Suprapubic skin (tissue), 4 donors: ENCODE results near the gene ADK. TPM values are rescaled to one million over a fixed set of nuclear protein-coding genes. Genes with fewer than 3 reads are reported as not detected.
"Not testable (repeated sequence)": the region's sequence is repeated elsewhere in the genome, so short reads cannot be mapped to it uniquely, and the experiment has no call there.

Source experiments
- DNase-seq, 2 donors: peaks; one replicate each; pipeline ENCODE4 v3.0.0-alpha.2; 2019; ENCODE audit warnings: low spot score in 2 of 2
- H3K27ac ChIP-seq: fragments of 200-600 bp; sonication (generic); one replicate; pipeline ENCODE4 v1.5.1; 2019
- H3K27me3 ChIP-seq: fragments of 200-600 bp; sonication (generic); one replicate; pipeline ENCODE4 v1.5.1; 2019
- H3K36me3 ChIP-seq: fragments of 200-600 bp; sonication (generic); one replicate; pipeline ENCODE4 v1.5.1; 2019
- H3K4me1 ChIP-seq: fragments of 200-600 bp; sonication (generic); one replicate; pipeline ENCODE4 v1.5.1; 2019
- H3K4me3 ChIP-seq: fragments of 200-600 bp; sonication (generic); one replicate; pipeline ENCODE4 v1.5.1; 2019; ENCODE audit warnings: mild to moderate bottlenecking
- H3K9me3 ChIP-seq: fragments of 200-600 bp; sonication (generic); one replicate; pipeline ENCODE4 v1.5.1; 2019
- CTCF ChIP-seq, 2 donors: fragments of 200-600 bp in 1 of 2; fragments of 450-650 bp in 1 of 2; sonication (generic) in 1 of 2; IDR thresholded peaks; one replicate each; pipeline ENCODE4 v1.5.1; 2016 to 2019; ENCODE audit warnings: antibody characterized with exemption in 2 of 2, mild to moderate bottlenecking in 1 of 2, moderate library complexity in 1 of 2
- EP300 ChIP-seq: sonication (generic); formaldehyde crosslinking; IDR thresholded peaks from one replicate; pipeline ENCODE4 v1.6.1; 2017; ENCODE audit warnings: antibody characterized with exemption
- POLR2A ChIP-seq, 2 donors: fragments of 450-650 bp; IDR thresholded peaks; one replicate each; pipeline ENCODE4 v1.6.1; 2017; ENCODE audit warnings: antibody characterized with exemption in 2 of 2, mild to moderate bottlenecking in 2 of 2, moderate library complexity in 2 of 2
- POLR2AphosphoS5 ChIP-seq, 3 donors: sonication (generic); formaldehyde crosslinking; IDR thresholded peaks; one replicate each; pipeline ENCODE4 v1.6.1; 2017; ENCODE audit warnings: antibody characterized with exemption in 3 of 3
- WGBS: methylation state at CpG from one replicate; pipeline ENCODE4 v1.1.5; 2018; 5-methylcytosine and 5-hydroxymethylcytosine counted together
- total RNA-seq, 4 donors: library from RNA; depleted of rRNA; stranded (reverse); fragments of >200 nt; gene quantifications; one replicate each; pipeline ENCODE4 v1.1.0, GENCODE V29; 2016

The ADK gene
- total RNA-seq, 4 donors from 2014 or later = 33.0 to 57.3 (median 48.0) TPM

DNA sequence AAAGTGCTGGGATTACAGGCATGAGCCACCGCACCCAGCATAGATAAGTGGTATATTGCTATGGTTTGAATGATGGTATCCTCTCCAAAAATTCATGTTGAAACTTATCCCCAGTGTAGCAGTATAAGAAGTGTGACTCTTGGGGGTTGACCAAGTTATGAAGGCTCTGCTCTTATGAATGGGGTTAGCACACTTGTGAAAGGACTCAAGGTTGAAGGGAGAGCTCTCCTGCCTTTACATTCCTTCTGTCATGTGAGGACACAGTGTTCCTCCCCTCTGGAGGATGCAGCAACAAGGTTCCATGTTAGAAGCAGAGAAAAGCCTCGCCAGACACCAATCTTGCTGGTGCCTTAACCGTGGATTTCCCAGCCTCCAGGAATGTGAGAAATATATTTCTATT, 58.0 kb downstream of the ADK start:
- Histone ChIP-seq H3K4me3 (no peak overlapping the region), H3K9me3 (no peaks in the 10 kb centered on the region), H3K4me1 (peaks cover 29% of the 10 kb centered on the region), H3K27ac (no peak overlapping the region), H3K27me3 (no peaks in the 10 kb centered on the region), H3K36me3 (no peaks in the 10 kb centered on the region)
- DNase-seq = no peak
- 77% methylated on average over 3 of the region's 3 CpGs for WGBS
- no peak for TF ChIP-seq POLR2AphosphoS5 (IDR thresholded peaks at IDR 0.05)
- no peak for TF ChIP-seq CTCF (IDR thresholded peaks at IDR 0.05)
- no peak for TF ChIP-seq EP300
- TF ChIP-seq POLR2A (IDR thresholded peaks at IDR 0.05) = no peak

GRCh38 chr10:74213019-74213418, 62.0 kb downstream of the ADK start:
- Histone ChIP-seq H3K27ac (no peak overlapping the region), H3K4me1 (peaks cover 12% of the 10 kb centered on the region), H3K36me3 (no peaks in the 10 kb centered on the region), H3K9me3 (no peaks in the 10 kb centered on the region), H3K4me3 (no peak overlapping the region), H3K27me3 (no peaks in the 10 kb centered on the region)
- no peak for DNase-seq
- WGBS = 100% methylated on average over 2 of the region's 2 CpGs
- TF ChIP-seq EP300 = no peak
- TF ChIP-seq POLR2AphosphoS5 (IDR thresholded peaks at IDR 0.05) = no peak
- TF ChIP-seq CTCF (IDR thresholded peaks at IDR 0.05) = no peak
- TF ChIP-seq POLR2A (IDR thresholded peaks at IDR 0.05) = no peak

GRCh38 chr10:74213571-74214162, 62.6 kb downstream of the ADK start:
- no peak overlapping the region for H3K4me3 ChIP-seq
- no peak for DNase-seq
- WGBS = 70% methylated on average over 3 of the region's 3 CpGs

GRCh38 chr10:74217110-74217509, 66.1 kb downstream of the ADK start:
- not testable (repeated sequence) for DNase-seq, H3K36me3 ChIP-seq, H3K27me3 ChIP-seq, H3K4me1 ChIP-seq, H3K9me3 ChIP-seq, H3K4me3 ChIP-seq, H3K27ac ChIP-seq
- 96% methylated on average over 8 of the region's 13 CpGs for WGBS

More at GRCh38 chr10:74213571-74214162, 62.6 kb downstream of the ADK start:
- Histone ChIP-seq H3K36me3 (no peaks in the 10 kb centered on the region), H3K4me1 (peaks cover 5% of the 10 kb centered on the region), H3K27me3 (no peaks in the 10 kb centered on the region), H3K9me3 (no peaks in the 10 kb centered on the region), H3K27ac (no peak overlapping the region)
- TF ChIP-seq POLR2AphosphoS5 (IDR thresholded peaks at IDR 0.05) (no peak), CTCF (IDR thresholded peaks at IDR 0.05) (peak in 1 of 2 donors; percentile 31), POLR2A (IDR thresholded peaks at IDR 0.05) (no peak)

DNA sequence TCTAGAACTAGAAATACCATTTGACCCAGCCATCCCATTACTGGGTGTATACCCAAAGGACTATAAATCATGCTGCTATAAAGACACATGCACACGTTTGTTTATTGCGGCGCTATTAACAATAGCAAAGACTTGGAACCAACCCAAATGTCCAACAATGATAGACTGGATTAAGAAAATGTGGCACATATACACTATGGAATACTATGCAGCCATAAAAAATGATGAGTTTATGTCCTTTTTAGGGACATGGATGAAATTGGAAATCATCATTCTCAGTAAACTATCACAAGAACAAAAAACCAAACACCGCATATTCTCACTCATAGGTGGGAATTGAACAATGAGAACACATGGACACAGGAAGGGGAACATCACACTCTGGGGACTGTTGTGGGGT, 71.4 kb downstream of the ADK start:
- DNase-seq = not testable (repeated sequence)

DNA sequence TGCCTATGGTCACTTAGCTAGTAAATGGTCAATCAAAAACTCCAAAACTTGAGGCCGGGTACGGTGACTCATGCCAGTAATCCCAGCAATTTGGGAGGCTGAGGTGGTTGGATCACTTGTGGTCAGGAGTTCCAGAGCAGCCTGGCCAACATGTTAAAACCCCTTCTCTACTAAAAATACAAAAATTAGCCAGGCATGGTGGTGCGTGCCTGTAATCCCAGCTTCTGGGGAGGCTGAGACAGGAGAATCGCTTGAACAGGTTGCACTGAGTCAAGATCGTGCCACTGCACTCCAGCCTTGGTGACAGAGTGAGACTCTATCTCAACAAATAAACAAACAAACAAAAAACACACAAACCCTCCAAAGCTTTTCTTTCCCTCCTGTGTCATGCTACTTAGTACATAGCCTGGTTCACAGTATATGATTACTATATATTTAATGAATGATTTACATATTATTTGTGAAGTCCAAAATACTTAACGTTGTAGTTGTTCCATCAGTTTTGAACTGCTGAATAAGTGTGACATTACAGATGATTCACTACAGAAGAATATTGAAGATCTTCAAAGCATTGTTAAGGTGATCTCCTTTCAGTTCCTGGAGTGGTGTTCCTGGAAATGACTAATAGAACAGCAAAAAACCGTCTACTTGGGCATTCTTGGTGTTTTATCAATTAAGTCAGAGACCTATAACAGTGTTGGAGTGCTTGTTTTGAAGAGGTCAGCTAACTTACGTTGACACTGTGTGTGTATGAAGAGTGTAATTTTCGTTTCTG, 72.9 kb downstream of the ADK start:
- H3K27me3 ChIP-seq = no peaks in the 10 kb centered on the region
- H3K36me3 ChIP-seq = no peaks in the 10 kb centered on the region
- WGBS = 80% methylated on average over 9 of the region's 9 CpGs
- H3K27ac ChIP-seq = no peak overlapping the region
- no peaks in the 10 kb centered on the region for H3K9me3 ChIP-seq
- no peak overlapping the region for H3K4me3 ChIP-seq
- no peak for DNase-seq
- peaks cover 6% of the 10 kb centered on the region for H3K4me1 ChIP-seq
- TF ChIP-seq POLR2A (IDR thresholded peaks at IDR 0.05) (no peak), CTCF (IDR thresholded peaks at IDR 0.05) (no peak), EP300 (no peak), POLR2AphosphoS5 (IDR thresholded peaks at IDR 0.05) (no peak)

More for the DNA sequence above, 71.4 kb downstream of the ADK start:
- not testable (repeated sequence) for H3K27ac ChIP-seq, H3K27me3 ChIP-seq, H3K9me3 ChIP-seq, H3K36me3 ChIP-seq, H3K4me1 ChIP-seq, H3K4me3 ChIP-seq
- 96% methylated on average over 3 of the region's 4 CpGs for whole genome bisulfite sequencing
